ENCODE data around the gene AVPR2. TPM values are rescaled to one million over a fixed set of nuclear protein-coding genes. Genes with fewer than 3 reads are reported as not detected.

The AVPR2 gene
- not detected in 2 replicates for total RNA-seq

DNA sequence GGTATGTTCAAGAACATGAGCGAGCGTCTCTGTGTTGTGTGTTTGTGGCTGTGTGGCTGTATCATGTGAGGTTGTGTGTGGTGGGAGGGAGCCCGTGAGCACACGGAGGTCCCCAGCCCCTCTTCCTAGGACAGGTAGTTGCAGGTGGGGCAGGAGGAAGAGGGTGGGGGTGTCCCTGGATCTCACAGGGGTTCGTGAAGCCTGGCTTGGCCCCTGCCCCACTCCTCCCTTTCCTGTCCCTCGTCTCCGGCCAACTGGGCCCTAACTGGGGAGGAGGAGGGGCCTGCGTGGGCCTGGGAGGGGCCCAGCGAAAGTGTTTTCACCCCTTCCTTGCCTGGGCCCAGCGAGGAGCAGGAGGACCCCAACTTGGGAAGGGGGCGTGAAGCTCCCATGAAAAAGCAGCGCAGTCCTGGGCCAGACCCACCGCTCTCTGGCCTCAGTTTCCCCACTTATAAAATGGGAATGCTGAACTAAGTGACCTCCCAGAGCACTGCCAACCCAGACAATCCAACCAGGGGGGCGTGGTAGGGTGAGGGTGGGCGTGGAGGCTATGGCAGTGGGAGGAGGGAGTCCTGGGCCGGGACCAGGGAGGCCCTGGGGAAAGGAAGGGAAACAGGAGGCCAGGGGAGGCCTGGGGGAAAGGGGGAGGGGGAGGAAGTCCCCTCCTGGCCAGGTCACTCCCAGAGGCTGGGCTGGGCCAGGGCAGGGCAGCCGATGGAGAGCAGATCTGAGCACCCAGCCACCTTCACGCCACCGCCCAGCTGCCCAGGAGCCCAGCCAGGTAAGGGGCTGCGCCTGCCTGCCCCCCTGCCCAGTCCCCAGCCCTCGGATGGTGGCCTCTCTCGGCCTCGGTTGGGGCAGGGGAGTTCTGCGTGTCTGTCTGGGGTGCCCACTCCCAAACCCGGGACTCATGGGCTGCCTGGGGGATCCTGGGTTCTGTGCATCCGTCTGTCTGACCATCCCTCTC, at the start of gene AVPR2:
TSS of gene AVPR2 (plus strand) at position 683 of the 967 bp plus-strand sequence. CDS start 473 bp downstream, outside the sequence.

GRCh38 chrX:153885968-153886903, 18.2 kb upstream of the AVPR2 start, which contains the start of gene L1CAM:
Gene L1CAM, minus strand, starts transcription at chrX:153886173. Its CDS starts 10,337 bp downstream, at chrX:153875836.

DNA sequence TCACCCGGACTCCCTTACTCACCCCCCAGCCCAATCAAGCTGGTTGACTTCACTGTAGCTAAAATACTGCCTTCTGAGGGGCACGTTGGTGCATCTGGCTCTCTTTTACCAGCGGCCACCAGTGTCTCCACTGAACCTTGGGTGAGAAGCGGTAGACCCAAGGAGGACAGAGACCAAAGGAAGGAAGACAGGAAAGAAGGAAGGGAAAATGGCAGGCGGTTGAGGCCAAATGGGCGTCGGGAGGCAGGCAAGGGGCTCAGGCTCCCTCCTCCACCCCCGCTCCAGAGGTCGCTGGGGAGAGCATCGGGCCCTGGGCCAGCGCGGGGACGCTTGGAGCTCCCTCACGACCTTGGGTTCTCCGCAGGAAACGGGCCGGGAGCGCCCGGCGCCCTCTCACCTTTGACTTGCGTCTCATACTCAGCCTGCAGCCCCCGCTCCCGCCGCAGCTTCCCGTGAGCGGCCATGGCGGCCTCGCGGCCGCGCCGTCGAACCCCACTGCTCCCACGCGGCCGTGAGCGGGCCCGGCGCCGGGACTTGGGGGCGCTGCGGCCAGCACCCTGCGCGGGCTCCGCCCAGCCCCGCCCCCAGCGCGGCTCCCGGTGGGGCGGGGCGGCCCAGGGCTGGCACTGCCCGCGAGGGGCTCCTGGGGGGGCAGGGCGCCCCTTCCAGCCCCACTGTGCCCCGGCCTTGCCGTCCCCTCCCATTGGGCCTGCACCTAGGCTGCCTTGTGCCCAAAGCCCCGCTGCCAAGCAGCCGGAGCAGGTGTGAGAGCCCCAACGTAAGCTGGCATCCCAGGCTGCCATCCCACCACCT, 21.5 kb downstream of the AVPR2 start, which contains the start of gene ARHGAP4:
TSS of gene ARHGAP4 (minus strand) at position 526 of the 813 bp plus-strand sequence. CDS start at position 464, 62 bp downstream.

GRCh38 chrX:153934762-153935325, 30.4 kb downstream of the AVPR2 start, which contains the start of gene NAA10:
Gene NAA10, minus strand, starts transcription at chrX:153935037. Its CDS starts 133 bp downstream, at chrX:153934904.

DNA sequence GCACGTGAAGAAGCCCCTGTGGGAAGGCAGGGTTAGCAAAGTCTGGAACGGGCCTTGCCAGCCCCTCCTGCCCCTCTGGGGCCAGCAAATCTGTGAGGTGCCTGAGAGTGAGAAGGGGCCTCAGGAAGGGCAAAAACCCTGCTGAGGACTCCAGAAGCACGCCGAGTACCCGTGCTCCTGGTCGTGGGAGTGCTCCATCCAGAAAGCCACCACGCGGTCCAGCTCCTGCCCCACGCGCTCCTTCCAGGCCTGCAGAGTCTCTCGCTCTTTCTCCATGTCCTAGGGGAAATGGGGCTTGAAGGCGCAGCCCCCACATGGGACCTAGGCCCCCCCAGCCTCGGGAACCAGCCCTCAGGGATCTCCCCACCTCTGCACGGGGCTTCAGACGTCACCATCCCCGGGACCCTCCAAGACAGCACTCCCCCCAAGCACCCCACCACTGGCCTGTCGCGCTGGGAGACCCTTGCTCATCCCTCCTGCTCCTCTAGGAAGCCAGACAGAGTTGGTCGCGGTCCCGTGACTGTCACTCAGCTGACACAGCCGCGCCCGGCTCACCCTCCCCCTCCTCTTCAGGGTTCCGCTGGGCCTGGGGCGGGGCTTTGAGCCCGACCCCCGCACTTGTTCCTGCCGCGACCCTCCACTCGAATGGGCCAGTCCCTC, 39.8 kb downstream of the AVPR2 start, which contains the start of gene RENBP:
TSS of gene RENBP (minus strand) at position 504 of the 660 bp plus-strand sequence. CDS start at position 471, 33 bp downstream.

Other genes with a start within 250 kb of the AVPR2 start
- gene PNCK, start 230.9 kb upstream of the AVPR2 start, total RNA-seq: 0.20 and 0.25 TPM in 2 replicates
- gene SLC6A8, start 216.7 kb upstream of the AVPR2 start, total RNA-seq: 28.0 and 31.3 TPM in 2 replicates
- 116 and 122 TPM in 2 replicates for gene BCAP31, start 180.3 kb upstream of the AVPR2 start, total RNA-seq
- gene ABCD1, start 179.8 kb upstream of the AVPR2 start, total RNA-seq: 11.7 and 11.8 TPM in 2 replicates
- 0.94 and 2.4 TPM in 2 replicates for gene PLXNB3, start 140.4 kb upstream of the AVPR2 start, total RNA-seq
- 0.12 TPM in 1 of 2 replicates, not detected in the other for gene SRPK3, start 123.6 kb upstream of the AVPR2 start, total RNA-seq
- 82.2 and 117 TPM in 2 replicates for gene IDH3G, start 110.3 kb upstream of the AVPR2 start, total RNA-seq
- 281 and 408 TPM in 2 replicates for gene SSR4, start 110.0 kb upstream of the AVPR2 start, total RNA-seq
- gene PDZD4, start 74.1 kb upstream of the AVPR2 start, total RNA-seq: 0.69 and 1.3 TPM in 2 replicates
- 0.05 TPM in 1 of 2 replicates, not detected in the other for gene L1CAM, start 18.5 kb upstream of the AVPR2 start, total RNA-seq
- gene ARHGAP4, start 21.6 kb downstream of the AVPR2 start, total RNA-seq: 0.31 and 3.9 TPM in 2 replicates
- 46.2 and 49.9 TPM in 2 replicates for gene NAA10, start 30.4 kb downstream of the AVPR2 start, total RNA-seq
- gene RENBP, start 40.0 kb downstream of the AVPR2 start, total RNA-seq: 1.1 and 1.2 TPM in 2 replicates
- 34.6 and 36.1 TPM in 2 replicates for gene HCFC1, start 67.1 kb downstream of the AVPR2 start, total RNA-seq
- 11.1 and 12.6 TPM in 2 replicates for gene TMEM187, start 68.1 kb downstream of the AVPR2 start, total RNA-seq
- 48.9 and 56.3 TPM in 2 replicates for gene IRAK1, start 115.2 kb downstream of the AVPR2 start, total RNA-seq
- 31.1 and 33.2 TPM in 2 replicates for gene MECP2, start 193.0 kb downstream of the AVPR2 start, total RNA-seq
- not detected in 2 replicates for gene OPN1LW, start 239.6 kb downstream of the AVPR2 start, total RNA-seq